CD4-positive, alpha-beta T cell treated with Interleukin-2 at 100 ng/mL for 4 hours (primary cell): ENCODE data around the gene LMO4.

ENCODE experiments used
- DNase-seq: peaks from one replicate; pipeline ENCODE4 v3.0.0-alpha.2; 2020; ENCODE audit warnings: low spot score

LMO4 gene

DNA sequence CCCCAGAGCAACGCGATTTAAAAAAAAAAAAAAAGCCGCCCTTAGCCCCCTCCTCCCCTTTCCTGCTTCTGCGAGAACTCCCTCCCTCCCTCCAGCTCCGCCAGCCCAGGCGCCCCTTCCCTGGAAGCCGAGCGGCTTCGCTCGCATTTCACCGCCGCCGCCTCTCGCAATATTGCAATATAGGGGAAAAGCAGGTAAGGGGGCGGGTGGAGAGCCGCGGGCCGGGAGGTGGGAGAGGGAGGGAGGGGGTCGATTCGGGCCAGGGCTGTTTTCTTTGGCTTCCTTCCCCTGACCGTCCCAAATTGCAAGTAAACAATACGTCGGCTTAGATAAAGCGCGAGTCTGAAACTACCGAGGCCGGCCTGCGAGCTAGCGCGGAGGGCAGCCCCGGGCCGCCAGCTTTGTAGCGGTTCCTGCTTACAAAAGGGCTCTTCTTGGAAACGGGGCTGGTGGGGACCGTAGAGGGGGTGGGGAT, 408 bp downstream of the LMO4 start:
- peak; percentile 45 for DNase-seq

DNA sequence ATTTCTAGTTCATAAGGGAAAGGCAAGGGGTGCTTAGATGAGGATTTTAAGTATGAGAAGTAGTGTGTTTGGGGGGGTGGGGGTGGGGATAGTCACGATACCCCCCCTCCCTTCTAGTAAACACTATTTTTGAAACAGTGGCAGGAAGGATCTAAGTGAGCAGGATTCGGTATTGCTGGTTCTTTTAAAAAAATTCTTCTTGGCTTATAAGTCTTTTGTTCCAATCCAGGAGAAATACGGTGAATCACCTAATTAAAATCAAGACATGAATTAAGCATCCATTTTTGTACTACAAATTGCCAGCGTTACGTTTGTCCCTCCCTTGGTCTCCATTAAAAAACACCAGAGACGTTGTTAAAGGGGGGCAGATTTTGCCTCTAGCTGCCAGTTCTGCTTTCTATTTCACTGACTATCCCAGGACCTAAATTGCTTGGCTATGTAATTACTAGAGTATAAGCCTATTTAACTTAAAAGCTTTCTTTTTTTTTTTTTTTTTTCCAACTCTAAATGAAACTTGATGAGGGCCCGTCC, 911 bp downstream of the LMO4 start:
- DNase-seq: peak; percentile 30

DNA sequence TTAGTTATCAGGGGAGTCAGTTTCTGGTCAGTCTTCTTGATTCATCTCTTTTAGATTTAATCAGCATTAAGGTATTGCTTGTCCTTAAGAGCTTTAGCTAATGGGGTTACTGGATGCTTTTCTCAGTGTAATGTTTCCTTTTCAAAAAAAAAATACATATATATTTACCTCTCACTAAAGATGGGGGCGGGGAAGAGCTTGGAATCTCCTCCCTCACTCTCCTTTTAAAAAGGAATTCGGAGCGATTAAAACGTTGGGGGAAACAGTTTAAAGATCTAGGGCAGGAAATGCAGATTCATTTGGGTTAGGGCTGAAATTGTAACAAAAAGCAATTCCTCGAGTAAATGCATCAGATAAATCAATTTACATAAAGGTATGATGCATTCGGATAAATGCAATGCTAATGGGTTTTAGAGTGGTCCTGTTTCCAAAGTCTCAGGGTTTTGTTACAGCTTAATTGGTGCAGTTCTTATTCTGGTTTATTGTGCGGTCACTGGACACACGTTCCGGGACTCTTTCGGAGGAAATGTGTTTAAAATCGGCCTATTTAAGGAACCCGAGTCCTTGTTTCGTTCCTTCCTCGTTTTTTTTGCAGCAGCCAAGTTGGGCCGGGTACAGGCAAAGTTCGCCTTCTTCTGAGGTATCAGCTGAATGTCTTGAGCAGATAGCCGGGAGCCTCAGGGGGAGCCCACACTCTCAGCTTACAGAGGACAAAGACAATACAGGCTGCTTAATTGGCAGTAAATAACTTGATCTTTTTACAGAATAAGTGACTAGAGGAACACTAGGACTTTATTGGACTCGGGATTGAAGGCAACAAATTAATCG, 1.6 kb downstream of the LMO4 start:
- no peak for DNase-seq

DNA sequence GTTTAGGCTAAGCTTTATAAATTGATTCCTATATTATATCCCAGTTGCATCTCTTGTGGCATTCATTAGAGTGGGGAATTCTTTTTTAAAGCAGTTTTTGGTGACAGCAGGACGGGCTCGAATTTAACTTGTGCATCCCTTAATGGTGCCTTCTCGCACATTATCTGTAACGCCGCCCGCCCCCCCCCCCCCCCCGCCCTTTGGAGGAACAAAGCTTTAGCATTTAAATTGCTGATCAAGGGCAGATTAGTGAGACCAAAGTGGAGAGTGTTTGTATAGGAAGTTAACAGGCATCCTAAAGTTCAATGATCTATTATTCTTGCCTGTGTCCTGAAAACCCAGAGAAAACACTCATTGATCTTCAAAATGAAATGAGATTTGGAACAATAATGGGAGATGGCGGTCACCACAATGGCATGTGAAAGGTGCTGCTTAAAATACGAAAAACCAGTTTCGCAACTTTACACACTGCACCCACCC, 2.2 kb downstream of the LMO4 start:
- no peak for DNase-seq

DNA sequence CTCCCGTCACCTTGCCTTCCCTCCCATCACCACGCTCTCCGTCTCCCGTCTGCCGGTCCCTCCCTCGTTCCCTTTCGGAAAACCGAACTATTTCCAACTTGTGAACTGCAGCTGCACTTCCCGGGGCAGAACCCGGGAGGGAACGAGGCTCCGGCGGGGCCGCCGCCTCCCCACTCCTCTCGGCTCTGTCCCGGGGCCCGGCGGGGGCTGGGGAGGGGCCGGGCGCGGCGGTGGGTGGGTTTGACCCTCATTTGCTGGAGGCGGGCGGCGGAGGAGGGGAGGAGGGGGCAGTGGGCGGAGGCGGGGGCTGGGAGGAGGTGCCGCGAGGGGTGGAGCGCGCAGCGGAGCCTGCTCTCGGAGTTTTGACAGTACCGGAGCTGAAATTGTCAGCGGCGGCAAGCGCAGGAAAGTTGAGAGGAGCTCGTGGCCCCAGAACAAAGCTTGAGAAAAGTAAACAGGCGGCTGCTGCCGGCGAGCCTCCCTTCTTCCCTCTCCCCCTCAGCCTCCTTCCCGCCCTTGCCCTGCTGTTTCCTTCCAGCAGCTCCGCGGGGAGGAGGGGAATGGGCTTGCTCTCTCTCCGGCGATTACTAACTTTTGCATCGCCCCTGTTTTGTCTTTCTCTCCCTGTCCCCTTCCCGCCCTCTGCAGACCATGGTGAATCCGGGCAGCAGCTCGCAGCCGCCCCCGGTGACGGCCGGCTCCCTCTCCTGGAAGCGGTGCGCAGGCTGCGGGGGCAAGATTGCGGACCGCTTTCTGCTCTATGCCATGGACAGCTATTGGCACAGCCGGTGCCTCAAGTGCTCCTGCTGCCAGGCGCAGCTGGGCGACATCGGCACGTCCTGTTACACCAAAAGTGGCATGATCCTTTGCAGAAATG, 2.9 kb downstream of the LMO4 start:
- peak; percentile 76 for DNase-seq

DNA sequence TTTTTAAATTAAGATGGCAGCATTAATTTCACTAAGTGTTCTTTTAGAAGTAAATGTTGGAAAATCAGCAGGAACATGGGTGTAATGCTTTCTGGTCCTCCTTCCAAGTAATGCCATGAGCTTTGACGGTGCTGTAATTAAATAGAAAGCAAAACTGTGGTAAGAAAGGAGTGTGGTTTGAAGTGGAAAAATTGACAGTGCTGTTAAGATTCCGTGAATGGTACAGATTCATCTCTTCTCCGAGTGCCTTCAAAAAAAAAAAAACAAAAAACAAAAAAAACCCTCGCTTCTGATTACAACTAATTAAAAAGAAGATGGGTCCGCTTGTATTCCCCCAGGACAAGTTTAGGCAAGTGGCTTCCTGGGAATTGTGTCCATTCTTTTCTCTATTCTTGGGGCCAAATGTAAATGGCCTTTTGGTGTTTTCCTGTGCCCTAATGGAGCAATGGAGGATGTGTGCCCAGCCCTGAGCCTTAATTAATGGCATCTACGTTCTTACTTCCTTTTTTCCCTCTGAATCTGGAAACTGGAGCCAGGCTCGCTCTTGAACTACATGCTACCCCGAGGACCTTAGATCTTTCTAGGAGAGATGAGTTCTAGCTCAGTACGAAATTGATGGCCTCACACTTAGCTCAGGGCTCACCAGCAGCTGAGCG, 5.1 kb downstream of the LMO4 start:
- peak; percentile 67 for DNase-seq

DNA sequence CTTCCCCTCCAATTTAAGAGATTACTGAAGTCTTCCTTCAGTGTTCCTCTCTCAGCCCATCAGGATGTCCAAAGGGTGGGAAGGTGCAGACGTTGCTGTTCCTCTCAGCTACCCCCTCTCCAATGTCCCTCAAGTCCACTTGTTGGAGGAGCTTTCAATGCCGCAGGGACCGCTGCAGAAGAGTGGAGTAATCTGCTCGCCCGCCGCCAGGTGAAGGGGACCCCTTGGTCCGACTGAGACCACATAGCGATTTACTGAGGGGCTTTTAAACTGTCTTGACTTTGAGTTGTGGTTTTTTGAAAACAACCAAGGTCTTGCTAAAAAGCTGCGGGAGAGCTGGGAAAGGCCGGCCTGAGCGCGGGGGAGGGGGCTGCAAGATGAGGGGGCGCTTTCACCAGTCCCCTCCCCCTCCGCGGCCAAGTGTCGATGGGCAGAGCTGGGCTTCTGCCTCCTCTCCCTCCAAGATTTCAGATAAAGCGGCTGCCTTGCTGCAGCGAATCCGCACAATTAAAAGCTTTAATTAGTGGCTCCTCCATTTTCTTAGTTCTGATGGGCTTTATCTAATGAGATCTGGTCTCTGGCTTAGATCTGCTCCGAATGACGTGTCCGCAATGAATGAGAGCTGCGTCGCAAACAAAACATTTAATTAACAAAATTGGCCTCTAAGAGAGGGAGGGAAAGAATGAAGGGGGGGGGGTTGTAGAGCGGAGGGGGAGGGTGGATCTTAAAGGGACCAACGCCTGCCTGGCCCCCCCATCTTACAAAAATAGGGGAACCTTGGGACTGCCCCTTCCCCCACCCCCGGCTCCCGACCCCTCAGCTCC, 5.9 kb downstream of the LMO4 start:
- peak; percentile 61 for DNase-seq

DNA sequence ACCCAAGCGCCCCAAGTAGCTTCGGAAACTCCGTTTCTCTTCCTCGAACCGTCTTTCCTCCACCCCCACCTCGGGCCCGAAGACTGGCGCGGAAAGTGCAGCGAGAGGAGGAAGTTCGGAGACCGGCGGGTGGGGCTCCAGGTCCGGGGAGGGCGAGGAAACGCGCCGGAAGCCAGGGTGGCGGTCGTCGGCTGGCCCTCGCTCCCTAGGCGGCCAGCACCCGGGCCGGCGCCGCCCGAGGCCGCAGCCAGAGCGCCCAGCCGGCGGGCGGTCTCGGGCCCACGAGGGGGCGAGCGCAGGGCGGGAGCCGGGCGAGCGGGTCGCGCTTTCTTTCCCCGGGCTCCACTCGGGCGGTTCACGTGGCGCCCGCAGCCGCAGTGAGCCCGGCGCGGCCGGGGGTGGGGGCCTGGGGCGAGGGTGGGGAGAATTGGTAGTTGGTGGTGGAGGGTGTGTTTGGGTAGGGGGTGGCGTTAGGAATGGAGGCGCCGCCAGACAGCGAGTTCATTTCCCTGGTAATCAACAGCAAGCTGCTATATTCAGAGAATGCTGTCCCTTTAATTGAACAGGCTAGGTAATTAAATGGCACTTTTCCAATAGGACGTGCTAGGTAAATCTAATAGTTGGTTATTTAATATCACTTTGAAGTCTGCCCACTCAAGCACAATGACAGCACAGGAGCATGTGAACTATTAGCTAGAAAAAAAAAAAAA, 6.7 kb downstream of the LMO4 start:
- peak; percentile 57 for DNase-seq

DNA sequence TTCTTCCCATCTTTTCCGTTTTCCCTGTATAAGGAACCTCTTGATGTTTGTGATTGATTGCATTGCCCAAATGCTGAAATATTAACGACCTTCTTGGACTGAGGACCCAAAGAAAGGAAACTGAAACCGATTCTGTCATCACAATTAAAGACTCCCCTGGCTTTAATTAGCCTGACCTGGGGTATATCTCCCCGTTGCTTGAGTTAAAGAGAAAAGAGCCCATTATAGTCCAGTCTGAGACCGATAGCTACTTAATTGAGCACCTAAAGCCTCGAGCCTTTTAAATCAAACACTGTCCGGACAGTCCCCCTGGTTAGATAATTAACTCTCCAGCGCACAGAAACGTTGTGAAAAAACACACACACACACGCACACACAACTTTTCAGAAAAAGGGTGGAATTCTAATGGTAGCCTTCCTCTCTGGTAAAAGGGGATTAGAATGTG, 8.0 kb downstream of the LMO4 start:
- DNase-seq: no peak

DNA sequence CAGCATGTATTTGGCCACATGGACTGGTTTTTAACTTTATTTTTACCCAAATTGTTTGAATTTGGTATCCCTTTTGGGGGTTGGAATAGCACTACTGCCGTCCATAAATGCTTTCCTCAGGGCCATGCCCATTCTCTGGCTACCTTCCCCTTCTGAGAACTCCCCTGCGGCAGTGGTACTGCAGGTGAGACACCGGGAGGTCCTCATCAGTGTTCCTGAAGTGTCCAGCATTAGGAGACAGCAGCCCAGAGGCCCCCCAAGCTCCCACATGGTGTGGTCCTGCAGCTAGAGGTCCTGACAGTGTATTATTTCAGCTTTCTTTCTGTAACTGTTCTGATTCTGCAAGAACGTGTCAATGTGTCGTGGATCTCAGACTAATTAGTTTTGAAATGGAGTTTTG, 8.9 kb downstream of the LMO4 start:
- DNase-seq: no peak

DNA sequence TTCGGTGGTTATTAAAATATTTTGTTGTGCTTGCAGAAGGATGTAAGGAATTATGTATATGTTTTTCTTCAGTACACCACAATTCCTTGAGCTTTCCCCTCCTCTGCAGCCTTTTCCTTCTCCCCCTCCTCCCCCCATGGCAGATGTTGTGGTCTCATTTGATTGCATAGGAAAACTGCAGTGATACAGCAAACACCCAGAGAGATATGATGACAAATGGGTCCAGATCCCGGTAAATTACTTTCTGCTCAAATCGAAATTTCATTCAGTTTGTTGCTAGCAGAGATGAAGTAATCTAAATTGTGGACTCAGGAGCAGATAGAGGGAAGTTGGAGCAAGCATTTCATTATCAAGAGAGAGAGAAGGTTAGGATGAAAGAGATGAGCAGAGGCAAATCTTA, 9.9 kb downstream of the LMO4 start:
- DNase-seq: no peak

DNA sequence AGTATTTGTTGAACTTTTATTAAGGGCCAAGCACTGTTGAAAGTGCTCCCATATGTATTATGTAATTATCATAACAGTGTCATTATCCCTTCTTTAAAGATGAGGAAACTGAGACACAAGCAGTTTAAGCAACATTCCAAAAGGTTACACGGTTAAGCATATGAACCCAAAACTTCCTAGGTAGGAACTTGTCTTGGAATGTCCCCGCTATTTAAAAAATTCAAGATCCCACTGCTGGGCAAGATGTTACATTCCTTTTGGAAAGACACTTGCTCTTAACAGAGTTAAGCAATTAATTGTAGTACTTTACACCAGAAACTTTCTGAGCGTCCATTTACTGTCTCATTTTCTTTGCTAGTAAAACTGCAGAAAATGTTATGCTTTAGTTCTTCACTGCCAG, 15.6 kb downstream of the LMO4 start:
- DNase-seq: no peak

DNA sequence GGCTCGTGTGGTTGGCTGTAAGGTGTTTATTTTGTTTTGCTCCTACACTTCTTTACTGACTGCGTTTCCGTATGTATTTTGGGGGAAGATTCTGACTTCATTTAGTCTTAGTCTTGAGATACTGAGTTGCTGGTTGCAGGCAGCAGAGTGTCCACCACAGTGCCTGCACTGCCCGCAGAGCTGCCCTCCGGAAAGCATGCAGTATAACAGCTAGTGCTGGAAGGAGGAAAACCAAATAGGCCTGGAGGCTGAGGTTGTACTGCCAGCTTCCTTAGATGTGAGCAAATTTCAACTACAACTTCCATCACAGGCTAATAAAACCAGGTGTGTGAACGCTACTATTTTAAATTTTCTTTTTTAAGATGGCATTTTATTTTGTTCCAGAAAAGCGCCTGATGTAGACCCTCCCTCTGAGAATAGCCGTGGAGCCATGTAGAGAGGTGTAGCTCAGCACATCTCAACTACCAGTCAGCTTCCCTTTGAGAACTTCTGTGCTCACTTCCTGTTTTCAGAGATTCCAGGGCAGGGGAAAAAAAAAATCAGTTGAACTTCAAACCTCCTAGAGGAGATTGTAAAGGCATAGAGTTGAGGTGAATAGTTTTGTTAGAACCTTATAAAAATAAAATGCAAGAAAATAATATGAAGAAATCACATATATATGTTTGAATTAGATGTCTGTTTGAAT, 17.6 kb downstream of the LMO4 start:
- DNase-seq: no peak

DNA sequence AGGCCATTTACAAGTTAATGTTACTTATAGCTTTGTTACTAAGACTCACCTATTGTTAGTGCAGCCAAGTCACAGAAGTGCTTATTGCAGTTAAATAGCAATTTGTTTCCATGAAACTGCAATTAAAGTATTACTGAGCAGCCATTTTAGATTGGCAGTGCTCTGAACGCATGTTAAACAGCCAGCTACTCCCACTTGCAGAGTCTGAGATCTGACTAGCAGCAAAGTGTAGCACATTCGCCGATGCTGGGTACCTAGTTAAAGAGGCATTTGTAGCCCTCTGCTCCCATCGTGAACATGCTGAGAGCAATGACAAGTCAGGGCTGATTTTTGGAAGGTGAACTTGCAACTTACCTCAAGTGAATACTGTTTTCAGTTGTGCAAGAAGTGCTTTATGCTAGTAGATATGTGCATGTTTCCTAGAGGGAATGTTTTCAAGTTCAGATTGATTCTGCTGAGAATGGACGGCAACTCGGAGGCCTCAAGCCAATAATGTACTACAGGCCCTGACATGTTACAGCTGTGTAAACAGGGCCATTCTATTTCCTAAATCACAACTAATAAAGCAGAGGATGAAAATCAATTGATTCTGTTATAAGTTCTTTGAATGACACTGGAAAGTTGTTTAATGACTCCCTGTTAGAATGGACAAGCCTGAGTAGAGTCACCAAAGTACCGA, 19.8 kb downstream of the LMO4 start:
- no peak for DNase-seq

DNA sequence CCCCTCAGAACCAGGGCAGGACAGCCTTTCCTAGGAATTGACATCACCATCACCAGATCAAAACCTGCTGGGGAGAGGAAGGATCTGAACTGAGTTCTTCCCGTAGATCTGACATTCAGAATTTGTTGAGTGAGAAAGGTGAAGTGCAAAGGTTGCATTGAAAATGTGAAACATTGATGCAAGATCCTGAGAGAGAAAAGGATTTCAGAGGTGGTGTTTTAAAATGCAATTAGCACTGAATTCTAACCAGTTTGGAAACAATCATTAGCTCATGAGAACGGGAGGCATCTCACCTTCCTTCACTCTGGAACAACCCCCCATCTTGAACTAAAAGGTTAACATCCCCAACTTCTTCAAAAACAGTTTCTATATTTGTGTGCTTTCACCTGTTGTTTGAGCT, 20.4 kb downstream of the LMO4 start:
- DNase-seq: no peak

DNA sequence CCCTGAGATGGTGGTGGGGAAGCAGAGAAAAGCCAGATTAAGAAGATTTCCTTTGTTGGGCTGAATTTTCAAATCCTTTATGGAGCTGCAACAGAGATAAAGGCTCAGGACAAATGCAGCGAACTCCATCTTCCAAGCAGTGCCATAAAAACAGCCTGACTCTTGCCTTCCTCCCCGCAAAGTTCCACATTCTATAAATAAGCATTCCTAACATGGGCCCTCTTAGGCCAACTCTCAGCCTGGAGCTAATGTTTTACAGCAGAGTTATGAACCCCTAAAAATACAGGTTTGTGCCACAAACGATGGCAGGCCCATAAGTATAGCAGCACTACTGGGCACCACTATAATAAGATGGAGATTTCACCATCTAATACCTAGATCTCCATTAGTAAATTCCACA, 27.2 kb downstream of the LMO4 start:
- no peak for DNase-seq

DNA sequence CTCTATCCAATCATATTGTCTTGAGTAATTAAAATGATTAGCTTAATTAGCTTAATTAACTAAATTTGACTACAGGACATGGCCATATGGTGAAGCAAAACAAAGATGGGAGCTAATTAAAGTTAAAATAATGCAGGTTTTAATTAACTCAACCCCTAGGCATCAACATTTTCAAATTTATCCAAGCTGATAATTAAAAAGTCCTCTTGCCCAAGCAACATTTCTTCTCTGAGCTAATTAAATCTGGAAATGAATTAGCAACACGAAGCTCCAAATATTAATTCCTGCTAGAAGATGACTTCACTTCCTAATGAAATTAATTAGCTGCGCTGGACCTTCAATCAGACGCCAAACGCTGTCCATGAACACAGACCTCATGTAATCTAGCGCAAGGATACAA, 27.9 kb downstream of the LMO4 start:
- DNase-seq: no peak

DNA sequence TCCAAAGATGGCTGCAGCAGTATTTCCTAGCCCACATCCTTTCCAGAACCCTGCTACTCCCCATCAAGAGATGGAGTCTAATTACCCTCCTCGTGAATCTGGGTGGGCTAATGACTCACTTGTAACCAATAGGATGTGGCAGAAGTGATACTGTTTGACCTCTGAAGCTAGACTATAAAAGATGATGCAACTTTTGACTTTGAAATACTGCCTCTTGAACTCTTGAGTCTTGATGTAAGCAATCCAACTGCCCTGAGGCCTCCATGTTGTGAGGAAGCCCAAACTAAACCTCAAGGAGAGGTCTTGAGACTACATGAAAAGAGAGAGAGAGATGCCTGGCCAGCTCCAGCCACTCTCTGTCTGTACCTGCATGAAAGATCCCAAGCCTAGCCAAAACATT, 29.5 kb downstream of the LMO4 start:
- no peak for DNase-seq

DNA sequence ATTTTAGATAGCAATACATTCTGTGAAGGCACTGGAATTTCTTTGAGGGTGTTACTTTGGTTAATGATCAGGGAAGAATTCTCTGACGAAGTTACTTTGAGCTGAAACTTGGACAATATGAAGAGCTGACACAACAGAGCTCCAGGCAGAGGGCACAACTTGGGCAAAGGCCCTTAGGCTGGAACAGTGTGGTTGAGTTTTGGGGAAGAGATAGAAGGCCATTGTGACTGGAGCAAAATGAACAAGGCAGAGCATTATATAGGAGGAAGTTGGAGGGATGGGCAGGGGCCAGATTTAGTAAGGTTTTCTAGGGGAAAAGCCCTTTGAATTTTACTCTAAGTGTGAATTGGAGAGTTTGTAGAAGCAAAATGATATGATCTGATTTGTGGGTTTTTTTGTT, 30.9 kb downstream of the LMO4 start:
- DNase-seq: no peak
